Measurements from ENCODE around the gene LIN9.
"Not testable (repeated sequence)": the region's sequence is repeated elsewhere in the genome, so short reads cannot be mapped to it uniquely, and the experiment has no call there.

Gene LIN9

GRCh38 chr1:226308723-226309397, at the start of gene LIN9:
Gene LIN9, minus strand, starts transcription at chr1:226309164. Its CDS starts 25 bp downstream, at chr1:226309139.
- peak; percentile 89 to 90 for DNase-seq

- DNase-seq = no peak
These were observed 48.5 kb upstream of the LIN9 start for GRCh38 chr1:226357416-226357815.

GRCh38 chr1:226355669-226356551, 46.9 kb upstream of the LIN9 start:
- DNase-seq = no peak

GRCh38 chr1:226355016-226355415, 46.1 kb upstream of the LIN9 start:
- no peak for DNase-seq

- DNase-seq = no peak
These were observed 44.9 kb upstream of the LIN9 start for GRCh38 chr1:226353698-226354525.

- DNase-seq = no peak
These were observed 42.7 kb upstream of the LIN9 start for GRCh38 chr1:226351709-226352108.

- no peak for DNase-seq
These were observed 41.5 kb upstream of the LIN9 start for GRCh38 chr1:226350519-226350865.

- DNase-seq = no peak
These were observed 41.0 kb upstream of the LIN9 start for GRCh38 chr1:226349801-226350518.

GRCh38 chr1:226349081-226349480, 40.1 kb upstream of the LIN9 start:
- no peak for DNase-seq

GRCh38 chr1:226344441-226345259, 35.7 kb upstream of the LIN9 start:
- no peak for DNase-seq

GRCh38 chr1:226342656-226343055, 33.7 kb upstream of the LIN9 start:
- DNase-seq = no peak

- DNase-seq = not testable (repeated sequence)
These were observed 31.1 kb upstream of the LIN9 start for GRCh38 chr1:226340111-226340510.

- no peak for DNase-seq
These were observed 28.4 kb upstream of the LIN9 start for GRCh38 chr1:226337276-226337875.

- DNase-seq = no peak
These were observed 26.7 kb upstream of the LIN9 start for GRCh38 chr1:226335661-226336060.

GRCh38 chr1:226332947-226333346, 24.0 kb upstream of the LIN9 start:
- DNase-seq = no peak

GRCh38 chr1:226329237-226329636, 20.3 kb upstream of the LIN9 start:
- DNase-seq = no peak

- no peak for DNase-seq
These were observed 18.8 kb upstream of the LIN9 start for GRCh38 chr1:226327761-226328162.

GRCh38 chr1:226325178-226325577, 16.2 kb upstream of the LIN9 start:
- no peak for DNase-seq

- no peak for DNase-seq
These were observed 15.5 kb upstream of the LIN9 start for GRCh38 chr1:226324479-226324878.

GRCh38 chr1:226322986-226323385, 14.0 kb upstream of the LIN9 start:
- no peak for DNase-seq

GRCh38 chr1:226320930-226321329, 12.0 kb upstream of the LIN9 start:
- no peak for DNase-seq
